Hindlimb muscle (tissue), 1 donor: ENCODE data around the gene PSMB2. TPM values are rescaled to one million over a fixed set of nuclear protein-coding genes. Genes with fewer than 3 reads are reported as not detected.

Experiments
- DNase-seq: peaks from one replicate; pipeline ENCODE4 v3.0.0-alpha.2; 2013
- polyA plus RNA-seq: library from polyadenylated mRNA; unstranded; fragments of 120-200 nt; gene quantifications from one replicate; pipeline ENCODE4 v1.2.1, GENCODE V29; 2013; ENCODE audit not compliant: insufficient read length

The PSMB2 gene
- polyA plus RNA-seq, 1 donor: 57.6 TPM

- DNase-seq: no peak
Observed at GRCh38 chr1:35570589-35571137, 70.7 kb downstream of the PSMB2 start.

DNA sequence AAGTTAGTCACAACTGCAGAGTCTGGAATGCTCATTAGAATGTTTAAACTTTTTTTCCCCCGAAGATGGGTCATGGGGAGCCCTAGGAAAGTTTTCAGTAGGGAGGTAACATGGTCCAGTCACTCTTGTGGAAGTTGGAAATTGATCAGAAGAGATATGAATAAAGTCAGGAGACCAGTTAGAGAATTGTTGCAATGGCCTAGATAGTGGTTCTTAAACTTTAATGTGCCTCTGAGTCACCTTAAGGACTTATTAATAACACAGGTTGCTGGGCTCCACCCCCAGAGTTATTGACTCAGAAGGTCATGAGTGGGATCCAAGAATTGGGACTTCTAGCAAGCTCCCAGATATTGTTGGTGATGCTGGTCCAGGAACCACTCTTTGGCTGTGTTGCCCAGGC lies 71.4 kb downstream of the PSMB2 start:
- DNase-seq: no peak

- DNase-seq: peak; percentile 74
Observed at GRCh38 chr1:35568975-35569395, 72.3 kb downstream of the PSMB2 start.

GRCh38 chr1:35567947-35568558 lies 73.3 kb downstream of the PSMB2 start:
- DNase-seq: no peak

DNA sequence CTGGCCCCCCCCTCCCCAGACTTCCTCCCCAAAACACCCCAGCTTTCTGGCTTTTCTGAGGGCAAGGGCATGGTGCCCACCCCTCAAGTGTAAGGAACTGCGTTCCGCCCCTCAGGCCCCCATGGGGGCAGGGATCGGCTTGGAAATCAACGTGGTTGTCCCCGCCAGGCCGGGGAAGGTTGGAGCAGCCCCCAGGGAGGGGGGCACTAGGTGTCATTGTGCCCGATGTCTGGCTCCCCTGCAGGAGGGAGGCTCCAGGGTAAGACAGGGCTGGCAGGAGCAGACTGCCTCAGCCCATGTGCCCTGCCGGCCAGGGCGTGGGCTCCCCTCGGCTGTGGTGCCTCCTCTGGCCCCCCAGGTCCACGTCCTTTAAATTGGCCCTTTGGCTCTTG lies 75.6 kb downstream of the PSMB2 start:
- no peak for DNase-seq

GRCh38 chr1:35564884-35565741 lies 76.2 kb downstream of the PSMB2 start:
- DNase-seq: no peak

GRCh38 chr1:35564037-35564883 lies 77.1 kb downstream of the PSMB2 start:
- no peak for DNase-seq

DNA sequence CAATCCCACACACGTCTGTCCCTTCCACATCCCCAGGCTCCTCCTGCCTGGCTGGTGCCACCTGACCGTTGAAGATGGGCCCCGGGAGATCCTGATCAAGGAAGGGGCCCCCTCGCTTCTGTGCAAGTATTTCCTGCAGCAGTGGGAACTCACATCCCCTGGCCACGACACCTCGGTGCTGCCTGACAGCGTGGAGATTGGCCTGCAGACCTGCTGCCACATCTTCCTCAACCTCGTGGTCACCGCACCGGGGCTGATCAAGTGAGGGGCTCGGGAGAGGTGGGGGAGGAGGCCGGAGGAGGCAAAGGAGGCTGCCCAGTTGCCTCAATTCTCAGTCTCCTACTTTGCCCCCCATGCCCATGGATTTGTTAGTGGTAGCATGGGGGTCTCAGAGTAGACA lies 78.2 kb downstream of the PSMB2 start:
- DNase-seq: no peak

- DNase-seq: no peak
Observed at GRCh38 chr1:35561972-35562680, 79.2 kb downstream of the PSMB2 start.

DNA sequence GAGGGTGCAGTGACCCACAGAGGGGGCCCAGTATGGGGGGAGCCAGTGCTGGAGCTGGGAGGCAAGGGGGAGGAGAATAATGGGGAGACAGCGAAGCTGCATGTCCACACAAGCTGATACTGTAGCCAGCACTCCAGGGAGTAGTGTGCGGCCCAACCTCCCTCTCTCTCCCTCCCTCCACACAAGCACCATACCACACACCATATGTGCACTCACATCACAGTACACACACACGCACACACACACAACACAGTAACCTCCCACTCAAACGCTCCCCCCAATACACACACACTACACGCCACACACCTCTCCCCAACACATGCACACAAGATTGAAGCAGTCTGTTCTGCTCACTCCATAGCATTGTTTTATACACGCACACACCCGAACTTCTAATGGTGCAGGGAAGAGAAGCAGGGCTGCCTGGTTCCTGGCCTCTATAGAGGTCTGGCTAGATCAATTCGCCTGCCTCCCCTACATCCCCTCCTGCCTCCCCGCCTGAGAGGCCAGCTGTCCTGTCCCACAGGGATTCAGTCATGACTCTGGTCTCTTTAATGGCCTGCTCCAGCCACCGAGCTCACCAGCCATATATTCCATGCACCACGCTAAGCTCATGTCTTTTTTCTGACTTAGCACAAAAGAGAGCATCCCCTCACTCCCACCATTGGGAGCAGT lies 79.9 kb downstream of the PSMB2 start:
- no peak for DNase-seq

- no peak for DNase-seq
Observed at GRCh38 chr1:35560256-35561225, 80.8 kb downstream of the PSMB2 start.

DNA sequence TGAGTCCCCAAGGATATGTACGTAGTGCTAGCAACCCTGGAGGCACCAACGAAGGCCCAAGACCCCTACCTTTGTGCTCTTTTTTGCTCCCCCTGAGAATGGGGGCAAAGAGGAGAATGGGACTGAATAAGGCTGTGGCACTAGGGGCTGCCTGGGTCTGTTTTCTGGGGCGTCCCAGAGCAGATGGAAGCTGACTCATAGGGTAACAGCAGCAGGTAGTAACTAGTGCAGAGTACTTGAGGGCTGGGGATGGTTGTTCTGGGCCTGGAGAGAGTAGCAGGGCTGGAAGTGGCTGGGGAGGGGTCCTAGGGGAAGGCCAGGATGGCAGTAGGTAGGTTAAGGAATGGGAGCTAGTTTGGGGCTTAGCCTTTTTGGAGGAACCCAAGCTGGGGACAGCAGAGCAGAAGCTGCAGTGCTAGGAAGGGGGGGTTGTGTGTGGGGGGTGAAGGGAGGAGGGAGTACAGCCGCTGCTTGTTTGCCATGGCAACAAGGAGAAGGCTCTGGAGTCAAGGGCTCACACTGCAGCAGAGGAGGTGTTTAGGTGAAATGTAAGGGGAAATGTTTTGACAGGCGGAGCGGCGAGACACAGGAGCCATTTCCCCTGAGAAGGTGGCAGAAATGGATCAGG lies 81.9 kb downstream of the PSMB2 start:
- no peak for DNase-seq

GRCh38 chr1:35558374-35559316 lies 82.7 kb downstream of the PSMB2 start:
- no peak for DNase-seq

- peak; percentile 97 for DNase-seq
Observed at GRCh38 chr1:35557611-35558373, 83.5 kb downstream of the PSMB2 start, which contains the start of gene NCDN. NCDN (plus strand) TSS chr1:35557799; CDS start chr1:35558191, 392 bp downstream.

GRCh38 chr1:35557118-35557610 lies 84.2 kb downstream of the PSMB2 start, which contains the start of gene KIAA0319L:
KIAA0319L (minus strand) TSS chr1:35557403; CDS start chr1:35554491, 2,912 bp downstream.
- DNase-seq: no peak

- DNase-seq: no peak
Observed at GRCh38 chr1:35556484-35557117, 84.7 kb downstream of the PSMB2 start.
